Left ventricle myocardium inferior (tissue), 1 donor: ENCODE data around the gene BASP1. TPM values are rescaled to one million over a fixed set of nuclear protein-coding genes. Genes with fewer than 3 reads are reported as not detected.
"Not testable (repeated sequence)": the region's sequence is repeated elsewhere in the genome, so short reads cannot be mapped to it uniquely, and the experiment has no call there.

Source experiments
- DNase-seq: peaks from one replicate; pipeline ENCODE4 v3.0.0-alpha.2; 2020
- H3K27ac ChIP-seq: fragments of 200-600 bp; replicated peaks from 2 replicates; pipeline ENCODE4 v1.8.0; 2021
- H3K27me3 ChIP-seq: fragments of 200-600 bp; 2 replicates; pipeline ENCODE4 v1.8.0; 2021; ENCODE audit warnings: low read depth
- H3K36me3 ChIP-seq: fragments of 200-600 bp; 2 replicates; pipeline ENCODE4 v1.8.0; 2021
- H3K4me1 ChIP-seq: fragments of 200-600 bp; 2 replicates; pipeline ENCODE4 v1.8.0; 2021
- H3K4me3 ChIP-seq: fragments of 200-600 bp; 2 replicates; pipeline ENCODE4 v1.8.0; 2021; ENCODE audit warnings: mild to moderate bottlenecking, moderate library complexity
- H3K9me3 ChIP-seq: fragments of 200-600 bp; replicated peaks from 2 replicates; pipeline ENCODE4 v1.8.0; 2021
- CTCF ChIP-seq: fragments of 200-600 bp; IDR thresholded peaks from 2 replicates; pipeline ENCODE4 v1.8.0; 2021; ENCODE audit warnings: antibody characterized with exemption, mild to moderate bottlenecking, borderline replicate concordance
- intact Hi-C: fragments of 100-400 bp; cut with micrococcal nuclease; formaldehyde crosslinking; loops from one replicate; pipeline ENCODE4 v1.11.0; 2022
- total RNA-seq: library from RNA; stranded (reverse); fragmentation: NEBNext Ultra II Directional; extraction: Animal tissue kit (Norgen Biotek cat#: 25700); gene quantifications from one replicate; pipeline ENCODE4 v1.2.1, GENCODE V29; 2021
- donor health status: DM: no; HTN: yes; CAD: no; lungs with severe emphysema.

The BASP1 gene
- total RNA-seq, 1 donor from 2014 or later, result 3.7 TPM

- DNase-seq, result no peak
- intact Hi-C loops, result no loop called here
- H3K4me3 ChIP-seq, result no peak overlapping the region
These were observed 91.1 kb downstream of the BASP1 start for GRCh38 chr5:17308326-17309065.

GRCh38 chr5:17309462-17309861 is 92.0 kb downstream of the BASP1 start:
- Histone ChIP-seq H3K27me3 (peaks cover 12% of the 10 kb centered on the region), H3K36me3 (no peaks in the 10 kb centered on the region), H3K4me1 (no peaks in the 10 kb centered on the region), H3K9me3 (no peaks in the 10 kb centered on the region), H3K27ac (no peak overlapping the region), H3K4me3 (no peak overlapping the region)
- intact Hi-C loops, result no loop called here
- DNase-seq, result no peak
- no peak for TF ChIP-seq CTCF

More at GRCh38 chr5:17308326-17309065, 91.1 kb downstream of the BASP1 start:
- H3K27me3 ChIP-seq, result peaks cover 16% of the 10 kb centered on the region
- no peaks in the 10 kb centered on the region for H3K4me1 ChIP-seq
- H3K27ac ChIP-seq, result no peak overlapping the region
- TF ChIP-seq CTCF, result no peak
- no peaks in the 10 kb centered on the region for H3K9me3 ChIP-seq
- H3K36me3 ChIP-seq, result no peaks in the 10 kb centered on the region

GRCh38 chr5:17310502-17310901 is 93.1 kb downstream of the BASP1 start:
- DNase-seq, H3K27ac ChIP-seq, H3K4me1 ChIP-seq, H3K36me3 ChIP-seq, H3K4me3 ChIP-seq, H3K9me3 ChIP-seq, intact Hi-C loops: not testable (repeated sequence)
- H3K27me3 ChIP-seq, result peaks cover 10% of the 10 kb centered on the region

GRCh38 chr5:17311811-17312210 is 94.4 kb downstream of the BASP1 start:
- H3K4me3 ChIP-seq, H3K27me3 ChIP-seq, H3K9me3 ChIP-seq, H3K4me1 ChIP-seq, H3K36me3 ChIP-seq, intact Hi-C loops, H3K27ac ChIP-seq, DNase-seq: not testable (repeated sequence)

- no peak overlapping the region for H3K27ac ChIP-seq
- H3K4me1 ChIP-seq, result no peaks in the 10 kb centered on the region
- H3K4me3 ChIP-seq, result no peak overlapping the region
- TF ChIP-seq CTCF, result no peak
- no peaks in the 10 kb centered on the region for H3K27me3 ChIP-seq
- intact Hi-C loops, result no loop called here
- no peaks in the 10 kb centered on the region for H3K9me3 ChIP-seq
- no peak for DNase-seq
- no peaks in the 10 kb centered on the region for H3K36me3 ChIP-seq
These were observed 94.9 kb downstream of the BASP1 start for GRCh38 chr5:17312358-17312757.

GRCh38 chr5:17314907-17315471 is 97.6 kb downstream of the BASP1 start:
- H3K27ac ChIP-seq, result no peak overlapping the region
- DNase-seq, result no peak
- no peak for TF ChIP-seq CTCF
- no peaks in the 10 kb centered on the region for H3K36me3 ChIP-seq
- H3K4me3 ChIP-seq, result no peak overlapping the region
- intact Hi-C loops, result no loop called here
- H3K27me3 ChIP-seq, result no peaks in the 10 kb centered on the region
- H3K4me1 ChIP-seq, result no peaks in the 10 kb centered on the region
- H3K9me3 ChIP-seq, result no peaks in the 10 kb centered on the region
